ENCODE results near the gene ALKBH4.
"Not testable (repeated sequence)": the region's sequence is repeated elsewhere in the genome, so short reads cannot be mapped to it uniquely, and the experiment has no call there.

ALKBH4 gene

DNA sequence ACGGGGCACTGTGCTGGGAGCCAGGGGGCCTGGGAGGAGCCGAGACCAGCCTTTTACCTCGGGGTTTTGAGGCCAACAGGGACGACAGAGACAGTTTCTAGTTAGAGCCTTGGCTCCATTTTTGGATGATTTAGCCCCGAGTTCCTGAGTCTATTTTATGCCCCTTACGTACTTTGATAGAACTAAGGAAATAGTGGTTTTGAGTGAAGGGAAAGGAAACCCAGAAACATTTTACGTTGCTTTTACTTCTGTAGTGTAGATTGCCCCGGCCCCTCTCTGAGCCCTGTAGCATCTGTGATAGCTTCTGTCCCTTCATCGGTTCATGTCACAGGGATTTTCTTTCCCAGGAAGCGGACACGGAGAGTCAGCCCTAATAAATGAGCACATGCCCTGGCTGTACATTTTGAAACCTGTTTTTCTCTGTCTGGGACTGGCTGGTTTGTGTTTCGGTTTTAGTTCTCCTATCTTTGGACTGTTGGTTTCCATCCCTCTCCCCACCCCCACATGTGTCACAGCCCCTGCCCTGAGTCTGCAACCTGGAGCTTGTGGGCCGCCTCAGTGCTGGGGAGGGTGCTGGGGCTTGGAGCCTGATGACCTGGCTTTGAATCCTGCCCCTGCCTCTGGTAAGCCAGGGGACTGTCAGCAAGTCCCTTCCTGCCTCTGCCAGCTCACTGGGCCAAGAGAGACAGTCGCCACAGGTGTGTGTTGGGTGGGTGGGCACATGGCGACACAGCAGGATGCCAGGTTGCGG lies 38.2 kb downstream of the ALKBH4 start:
- DNase-seq (ENCODE audit: low spot score): peak; percentile 62

DNA sequence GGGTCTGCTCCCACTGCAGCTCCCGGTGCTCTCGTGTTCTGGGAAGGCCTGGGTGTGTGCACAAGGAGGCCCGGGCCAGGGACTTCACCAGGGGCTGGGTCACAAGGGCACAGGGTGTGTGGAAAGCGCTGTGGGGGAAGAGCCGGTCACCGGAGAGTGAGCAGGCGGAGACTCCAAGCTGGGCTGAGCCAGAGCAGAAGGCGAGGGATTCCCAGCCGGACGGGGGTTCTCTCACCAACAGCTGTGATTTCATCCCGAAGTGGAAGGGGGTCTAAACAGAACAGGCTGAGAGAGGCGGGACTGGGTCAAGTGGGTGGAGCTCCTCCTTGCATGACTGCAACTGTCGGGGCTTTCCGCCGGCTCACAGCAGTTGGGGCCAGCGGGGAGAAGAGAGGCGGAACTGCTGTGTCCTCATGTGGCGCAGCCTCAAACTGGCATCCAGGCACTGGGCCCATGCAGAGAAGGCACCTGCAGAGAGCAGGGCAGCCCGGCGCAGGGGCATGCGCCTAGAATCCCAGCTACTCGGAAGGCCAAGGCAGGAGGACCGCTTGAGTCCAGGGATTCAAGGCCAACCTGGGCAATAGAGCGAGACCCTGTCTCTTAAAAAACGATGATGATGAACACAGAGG lies 38.9 kb downstream of the ALKBH4 start:
- DNase-seq (ENCODE audit: low spot score): peak; percentile 50

DNA sequence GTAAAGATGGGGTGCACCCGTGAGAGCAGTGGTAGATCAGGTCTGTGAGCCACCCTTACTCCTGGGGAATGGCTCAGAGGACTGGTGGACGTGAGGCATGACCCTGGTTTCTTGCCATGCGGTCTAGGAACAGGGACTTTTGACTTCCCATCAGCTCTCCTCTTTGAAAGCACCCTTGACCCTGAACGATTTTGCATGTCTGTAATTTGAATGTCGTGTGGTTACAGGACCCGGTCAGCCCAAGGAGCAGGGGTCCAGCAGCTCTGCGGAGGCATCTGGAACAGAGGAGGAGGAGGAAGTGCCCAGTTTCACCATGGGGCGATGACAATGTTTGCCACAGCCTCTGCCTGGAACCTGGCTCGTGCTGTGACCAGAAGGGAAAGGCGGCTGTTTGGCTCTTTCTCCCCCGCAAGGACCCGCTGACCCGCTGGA lies 39.9 kb downstream of the ALKBH4 start:
- DNase-seq (ENCODE audit: low spot score): peak; percentile 42

DNA sequence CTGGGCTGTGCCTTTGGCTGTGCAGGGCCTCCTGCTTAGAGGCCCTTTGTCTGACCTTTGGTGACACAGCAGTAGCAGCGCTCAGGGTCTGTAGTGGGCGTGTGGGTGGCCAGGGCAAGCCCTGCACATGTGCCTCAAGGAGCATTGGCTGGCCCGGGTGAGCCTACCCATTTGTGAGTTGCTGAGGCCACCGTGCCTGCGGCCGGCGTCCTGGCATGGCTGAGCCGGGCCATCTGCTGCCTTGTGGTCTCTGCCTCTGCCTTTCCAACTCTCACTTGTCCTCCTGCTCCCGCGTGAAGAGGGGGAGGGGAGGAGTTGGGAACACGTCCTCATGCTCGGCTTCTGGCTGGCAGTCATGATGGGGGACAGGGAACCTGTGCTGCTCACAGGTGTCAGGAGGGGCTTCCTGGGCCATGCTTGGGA lies 40.5 kb downstream of the ALKBH4 start:
- DNase-seq (ENCODE audit: low spot score): no peak

DNA sequence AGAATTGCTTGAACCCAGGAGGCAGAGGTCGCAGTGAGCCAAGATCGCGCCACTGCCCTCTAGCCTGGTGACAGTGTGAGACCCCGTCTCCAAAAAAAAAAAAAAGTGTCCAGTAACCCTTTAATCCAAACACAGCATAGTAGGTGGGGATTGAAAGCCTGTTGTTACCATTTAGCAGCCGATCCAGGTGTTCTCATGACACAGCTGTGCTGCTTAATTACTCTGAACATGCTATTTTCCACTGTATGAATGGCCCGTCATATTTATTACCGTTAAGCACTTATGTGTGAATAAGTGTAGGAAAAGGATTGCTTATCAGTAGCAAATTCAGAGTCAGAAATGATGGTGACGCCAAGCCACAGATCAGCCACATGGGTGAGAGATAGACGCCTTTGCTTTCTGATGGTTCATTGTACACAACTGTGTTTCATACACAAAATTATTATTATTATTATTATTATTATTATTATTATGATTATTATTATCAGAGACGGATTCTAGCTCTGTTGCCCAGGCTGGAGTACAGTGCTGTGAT lies 42.9 kb downstream of the ALKBH4 start:
- DNase-seq (ENCODE audit: low spot score): no peak

DNA sequence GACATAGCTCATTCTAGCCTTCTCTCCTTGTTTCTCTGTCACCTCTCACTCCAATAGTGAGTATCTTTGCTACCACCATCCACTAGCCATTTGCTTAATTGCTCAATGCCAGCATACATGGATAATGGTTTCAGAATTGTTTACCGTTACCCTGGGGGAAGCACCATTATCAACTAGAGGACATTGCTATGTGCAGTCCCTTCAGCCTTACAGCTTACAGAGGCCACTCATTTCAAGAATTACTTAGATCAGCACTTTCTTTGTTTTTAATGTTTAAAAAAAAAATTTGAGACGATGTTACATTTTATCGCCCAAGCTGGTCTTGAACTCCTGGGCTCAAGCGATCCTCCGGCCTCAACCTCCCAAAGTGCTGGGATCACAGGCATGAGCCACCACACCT lies 46.1 kb downstream of the ALKBH4 start:
- no peak for DNase-seq (ENCODE audit: low spot score)

DNA sequence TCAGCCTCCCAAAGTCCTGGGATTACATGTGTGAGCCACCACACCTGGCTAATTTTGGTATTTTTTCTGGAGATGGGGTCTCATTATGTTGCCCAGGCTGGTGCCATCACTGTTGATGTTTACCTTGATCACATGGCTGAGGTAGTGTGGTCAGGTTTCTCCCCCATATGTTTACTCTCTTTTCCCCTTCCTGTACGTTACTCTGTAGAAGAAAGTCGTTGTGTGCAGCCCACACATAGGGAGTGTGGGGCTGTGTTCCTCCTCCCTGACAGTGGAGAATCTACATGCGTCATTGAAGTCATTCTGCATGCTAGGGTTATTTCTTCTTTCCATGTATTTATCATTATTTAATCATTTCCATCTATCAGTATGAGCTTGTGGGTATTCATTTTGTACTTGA lies 47.6 kb downstream of the ALKBH4 start:
- DNase-seq (ENCODE audit: low spot score): no peak

DNA sequence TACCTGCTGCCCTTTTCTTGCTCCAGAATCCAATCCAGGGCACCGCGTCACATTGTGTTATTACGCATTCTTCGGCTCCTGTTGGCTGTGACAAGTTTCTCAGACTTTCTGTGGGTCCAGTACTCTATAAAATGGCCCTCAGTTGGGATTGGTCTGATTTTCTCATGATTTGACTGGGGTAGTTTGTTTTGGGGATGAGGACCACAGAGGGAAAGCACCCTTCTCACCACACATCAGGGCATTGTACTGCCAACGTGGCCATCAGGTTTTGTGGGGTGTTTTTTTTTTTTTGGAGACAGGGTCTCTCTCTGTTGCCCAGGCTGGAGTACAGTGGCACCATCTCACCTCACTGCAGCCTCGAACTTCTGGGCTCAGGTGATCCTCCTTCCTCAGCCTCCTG lies 48.3 kb downstream of the ALKBH4 start:
- no peak for DNase-seq (ENCODE audit: low spot score)

DNA sequence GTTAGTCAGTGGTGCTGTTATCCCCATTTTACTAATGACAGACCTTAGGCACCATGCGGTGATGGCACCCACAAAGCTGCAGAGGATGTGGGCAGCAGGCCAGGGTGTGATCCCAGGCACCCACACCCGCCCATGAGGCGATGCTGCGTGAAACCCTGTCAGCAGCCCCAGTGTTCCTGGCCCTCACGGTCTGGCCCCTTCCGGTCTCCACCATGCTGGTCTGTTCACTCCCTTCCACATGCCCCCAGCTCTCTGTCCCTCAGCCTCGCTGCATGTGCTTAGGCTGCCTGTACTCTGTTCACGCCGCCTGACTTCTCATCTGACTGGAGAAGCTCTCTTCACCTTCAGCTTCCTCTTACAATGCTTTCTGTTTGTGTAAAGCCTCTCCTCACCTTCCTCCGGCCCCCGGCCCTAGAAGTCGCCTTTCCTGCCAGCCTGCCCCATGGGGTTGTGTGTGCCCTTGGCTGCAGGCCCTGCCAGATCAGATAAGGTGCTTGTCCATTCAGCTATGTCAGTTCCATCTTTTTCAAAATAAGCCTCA lies 48.9 kb downstream of the ALKBH4 start:
- DNase-seq (ENCODE audit: low spot score): peak; percentile 38

DNA sequence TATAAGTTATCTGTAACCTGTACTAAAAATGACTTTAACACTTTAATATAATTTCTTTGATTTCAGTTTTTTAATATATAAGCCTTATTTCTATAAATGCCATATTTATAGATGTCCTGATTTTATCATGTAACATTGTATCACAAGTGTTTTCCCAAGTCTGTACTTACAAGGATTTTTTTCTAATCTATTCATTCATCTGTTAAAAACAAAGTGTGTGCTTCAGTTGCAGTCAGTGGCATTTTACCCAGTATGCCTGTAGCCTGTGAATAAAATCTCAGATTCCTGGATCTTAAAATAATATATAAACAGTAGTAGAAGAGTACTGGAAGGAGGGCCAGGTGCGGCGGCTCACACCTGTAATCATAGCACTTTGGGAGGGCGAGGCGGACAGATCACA lies 51.1 kb downstream of the ALKBH4 start:
- DNase-seq (ENCODE audit: low spot score): no peak

DNA sequence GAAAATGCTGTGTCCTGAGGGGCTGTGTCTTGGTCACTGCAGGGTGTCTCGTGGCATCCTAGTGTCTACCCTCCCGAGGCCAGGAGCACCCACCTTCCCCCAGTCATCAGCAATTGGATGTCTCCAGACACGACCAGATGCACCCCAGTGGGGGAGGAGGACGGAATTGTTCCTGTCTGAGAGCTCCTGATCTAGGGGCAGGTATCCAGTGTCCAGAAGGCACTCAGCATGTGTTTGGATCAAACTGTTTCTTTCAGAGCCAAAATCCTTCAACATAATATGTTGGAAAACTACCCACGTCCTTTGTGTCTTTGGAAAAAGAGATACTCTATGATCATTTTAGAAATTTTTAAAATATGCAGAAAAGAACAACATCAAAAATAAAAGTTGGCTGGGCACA lies 51.6 kb downstream of the ALKBH4 start:
- no peak for DNase-seq (ENCODE audit: low spot score)

DNA sequence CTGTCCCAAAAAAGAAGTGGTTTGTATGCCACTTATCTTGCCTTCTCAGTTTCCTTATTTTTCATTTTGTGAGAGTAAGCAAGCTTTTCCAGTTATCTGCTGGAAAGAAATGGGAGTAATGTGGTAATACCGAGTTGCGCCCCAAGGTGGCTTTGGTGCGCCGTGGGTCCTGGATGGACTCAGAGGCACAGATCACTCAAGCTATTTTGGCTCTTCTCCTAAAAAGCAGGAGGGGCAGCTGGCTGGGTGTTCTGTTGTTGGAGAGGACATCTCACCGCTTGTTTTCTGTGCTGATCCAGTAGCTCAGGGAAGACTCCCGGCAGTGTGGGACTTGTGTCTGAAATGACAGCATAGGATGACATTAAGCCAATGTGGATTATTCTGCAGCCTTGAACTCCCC lies 52.1 kb downstream of the ALKBH4 start:
- DNase-seq (ENCODE audit: low spot score): peak; percentile 56

DNA sequence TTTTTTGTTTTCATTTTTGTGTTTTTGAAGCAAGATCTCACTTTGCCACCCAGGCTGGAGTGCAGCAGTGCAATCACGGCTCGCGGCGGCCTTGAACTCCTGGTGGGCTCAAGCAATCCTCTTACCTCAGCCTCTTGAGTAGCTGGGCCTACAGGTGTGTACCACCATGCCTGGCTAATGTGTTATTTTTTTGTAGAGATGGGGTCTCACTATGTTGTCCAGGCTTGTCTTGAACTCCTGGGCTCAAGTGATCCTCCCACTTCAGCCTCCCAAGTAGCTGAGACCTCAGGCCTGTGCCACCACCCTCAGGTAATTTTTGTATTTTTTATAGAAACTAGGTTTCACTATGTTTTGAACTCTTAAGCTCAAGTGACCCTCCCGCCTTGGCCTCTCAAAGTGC lies 53.7 kb downstream of the ALKBH4 start:
- DNase-seq (ENCODE audit: low spot score): no peak

DNA sequence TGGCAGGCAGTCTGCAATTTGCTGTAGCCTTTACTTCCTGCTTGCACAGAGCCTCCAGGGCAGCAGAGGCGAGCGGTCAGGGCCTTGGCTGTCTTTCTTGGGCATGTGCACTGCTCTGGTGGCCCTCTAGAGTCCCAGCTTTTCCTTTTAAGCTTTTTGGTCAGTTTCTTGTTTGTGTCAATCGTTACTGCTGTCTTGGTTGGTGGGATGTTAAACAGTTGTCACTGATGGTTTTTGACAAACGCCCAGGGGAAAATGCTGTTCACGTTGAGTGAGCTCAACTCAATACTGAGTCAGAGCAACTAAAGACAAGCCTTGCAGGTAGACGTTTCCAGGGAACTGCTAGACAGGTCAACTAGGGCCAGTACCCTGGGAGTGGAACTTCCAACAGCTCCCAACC lies 54.5 kb downstream of the ALKBH4 start:
- no peak for DNase-seq (ENCODE audit: low spot score)

DNA sequence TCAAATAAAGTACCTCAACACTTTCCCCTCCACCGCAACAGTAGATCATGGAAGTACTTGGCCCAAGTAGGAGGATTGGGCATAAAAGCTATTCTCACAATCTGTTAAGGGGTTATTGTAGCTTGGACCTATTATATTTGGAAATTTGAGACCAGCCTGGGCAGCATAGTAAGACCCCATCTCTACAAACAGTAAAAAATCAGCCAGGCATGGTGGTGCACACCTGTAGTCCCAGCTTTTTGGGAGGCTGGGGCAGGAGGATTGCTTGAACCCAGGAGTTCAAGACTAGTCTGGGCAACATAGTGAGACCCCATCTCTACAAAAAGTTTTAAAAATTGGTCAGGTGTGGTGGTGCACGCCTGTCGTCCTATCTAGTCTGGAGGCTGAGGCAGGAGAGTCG lies 55.3 kb downstream of the ALKBH4 start:
- no peak for DNase-seq (ENCODE audit: low spot score)

DNA sequence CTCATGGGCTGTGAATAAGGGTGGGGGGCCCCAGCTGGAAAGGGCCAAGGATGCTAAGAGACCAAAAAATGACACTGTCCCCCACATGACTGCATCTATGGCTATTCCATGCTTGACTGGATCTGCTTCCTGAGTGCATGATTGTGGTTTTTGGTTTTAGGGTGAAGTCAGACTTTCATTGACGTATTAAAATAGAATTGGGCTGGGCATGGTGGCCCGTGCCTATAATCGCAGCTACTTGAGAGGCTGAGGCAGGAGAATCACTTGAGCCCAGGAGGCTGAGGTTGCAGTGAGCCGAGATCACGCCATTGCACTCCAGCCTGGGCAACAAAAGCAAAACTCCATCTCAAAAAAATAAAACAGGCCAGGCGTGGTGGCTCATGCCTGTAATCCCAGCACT lies 56.1 kb downstream of the ALKBH4 start:
- not testable (repeated sequence) for DNase-seq (ENCODE audit: low spot score)

DNA sequence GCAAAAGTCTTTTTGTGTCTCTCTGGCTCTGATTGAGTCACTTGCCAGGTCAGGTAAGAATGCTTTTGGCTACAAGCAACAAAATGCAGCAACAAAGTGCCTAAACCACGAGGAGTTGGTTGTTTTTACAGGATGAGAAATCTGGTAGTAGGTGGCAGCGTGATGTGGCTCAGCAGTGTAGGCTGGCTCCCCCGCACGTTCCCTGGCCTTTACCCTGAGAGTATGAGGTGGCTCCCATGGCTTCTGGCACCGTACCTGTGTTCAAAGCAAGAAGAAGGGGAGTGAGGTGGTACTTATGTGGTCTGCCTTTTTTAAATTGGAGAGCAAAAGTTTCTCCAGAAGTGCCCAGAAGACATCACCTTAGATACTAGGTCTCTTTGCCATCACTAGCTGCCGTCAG lies 56.8 kb downstream of the ALKBH4 start:
- DNase-seq (ENCODE audit: low spot score): no peak
